Pulmonary artery endothelial cell (primary cell): Measurements from ENCODE around the gene DUOXA1. TPM values are rescaled to one million over a fixed set of nuclear protein-coding genes. Genes with fewer than 3 reads are reported as not detected.
"Not testable (repeated sequence)": the region's sequence is repeated elsewhere in the genome, so short reads cannot be mapped to it uniquely, and the experiment has no call there.

Experiments used
- DNase-seq: peaks from one replicate; pipeline ENCODE4 v3.0.0-alpha.2; 2011; ENCODE audit warnings: low read depth, low spot score
- total RNA-seq: library from RNA; depleted of rRNA; stranded (reverse); fragments of >200 nt; gene quantifications from 2 replicates; pipeline ENCODE4 v1.2.3, GENCODE V29; 2014

DUOXA1 gene
- total RNA-seq, 1 donor from 2014 or later = not detected

DNA sequence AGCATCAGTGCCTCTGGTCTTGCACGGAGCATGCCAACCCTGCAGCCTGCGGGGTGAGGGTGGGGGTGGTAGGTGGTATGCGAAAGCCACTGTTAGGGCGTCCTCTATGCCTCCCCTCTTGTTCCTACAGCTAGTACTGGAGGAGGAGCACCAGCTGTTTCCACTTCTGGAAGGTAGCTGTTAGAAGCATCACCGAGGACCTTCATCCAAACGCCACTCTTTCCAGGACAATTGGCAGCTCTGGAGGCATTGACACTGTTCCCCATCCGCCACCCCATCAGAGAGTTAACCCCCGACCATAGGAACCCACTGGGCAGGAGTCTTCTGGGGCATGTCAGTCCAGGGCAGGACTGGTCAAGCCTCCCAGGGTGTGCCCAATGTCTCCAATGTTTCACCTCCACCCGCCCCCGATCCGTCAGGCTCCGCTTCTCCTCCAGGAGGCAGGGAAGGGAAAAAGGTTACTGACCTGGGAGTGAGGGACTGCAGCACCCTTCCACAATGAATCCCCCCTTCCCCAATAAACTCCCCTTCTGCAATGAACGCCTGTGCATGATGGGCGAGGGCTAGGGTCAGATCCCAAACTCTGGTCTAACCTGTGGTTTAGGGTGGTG, 16.2 kb downstream of the DUOXA1 start:
- no peak for DNase-seq

DNA sequence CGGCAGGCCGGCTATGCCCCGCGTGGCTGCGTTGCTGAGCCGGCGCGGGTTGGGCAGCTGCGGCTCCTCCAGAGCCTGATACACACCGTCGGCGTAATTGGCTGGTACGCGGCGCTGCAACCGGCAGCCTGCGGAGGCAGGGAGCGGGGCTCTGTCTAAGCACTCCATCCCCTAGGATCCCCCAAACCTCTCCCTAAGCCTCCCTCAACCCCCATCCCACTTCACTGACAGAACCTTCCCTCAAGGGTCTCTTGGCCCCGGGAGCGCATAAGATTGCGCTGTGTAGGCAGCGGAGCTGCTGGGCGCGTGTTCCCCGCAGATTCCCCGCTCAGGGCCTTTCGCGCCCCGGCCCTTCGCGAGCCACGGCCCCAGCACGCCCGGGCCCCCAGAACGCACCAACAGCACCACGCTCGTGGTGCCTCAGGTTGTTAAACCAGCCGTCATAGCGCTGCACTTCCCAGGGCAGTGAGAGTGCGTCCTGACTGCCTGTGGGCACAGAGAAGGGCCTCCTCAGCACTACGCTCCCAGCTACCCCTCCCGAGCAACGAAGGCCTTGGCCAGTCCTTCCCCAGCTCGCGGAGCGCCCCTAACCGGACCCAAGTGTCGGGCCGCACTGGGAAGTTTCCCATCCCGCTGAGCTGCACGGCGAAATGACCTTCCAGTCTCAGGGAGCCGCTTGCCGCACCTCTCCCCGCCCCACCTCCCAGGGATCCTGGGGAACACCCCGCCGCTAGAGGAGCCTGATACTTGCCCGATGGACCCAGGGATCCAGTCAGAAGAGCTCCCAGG, 16.9 kb downstream of the DUOXA1 start:
- no peak for DNase-seq

DNA sequence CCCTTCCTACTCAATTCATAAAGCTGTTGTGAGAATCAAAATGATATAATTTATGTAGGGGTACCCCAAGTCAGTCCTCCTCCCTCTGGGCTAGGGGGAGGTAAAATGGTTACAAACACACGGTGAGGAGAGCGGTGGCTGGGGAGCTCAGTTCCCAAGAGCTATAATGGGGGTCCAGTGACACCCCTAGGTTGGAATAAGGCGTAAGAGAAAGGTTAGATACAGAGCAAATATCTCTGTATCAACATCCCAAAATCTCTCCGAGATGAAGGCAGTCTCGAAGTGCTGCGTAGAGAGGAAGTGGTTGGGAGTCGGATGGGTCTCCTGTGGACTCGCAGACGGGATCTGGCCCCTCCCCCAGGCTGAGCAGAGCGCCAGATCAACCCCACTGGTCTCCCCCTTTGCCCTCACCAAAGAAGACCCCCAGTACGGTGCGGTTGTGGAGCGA, 17.5 kb downstream of the DUOXA1 start:
- no peak for DNase-seq

DNA sequence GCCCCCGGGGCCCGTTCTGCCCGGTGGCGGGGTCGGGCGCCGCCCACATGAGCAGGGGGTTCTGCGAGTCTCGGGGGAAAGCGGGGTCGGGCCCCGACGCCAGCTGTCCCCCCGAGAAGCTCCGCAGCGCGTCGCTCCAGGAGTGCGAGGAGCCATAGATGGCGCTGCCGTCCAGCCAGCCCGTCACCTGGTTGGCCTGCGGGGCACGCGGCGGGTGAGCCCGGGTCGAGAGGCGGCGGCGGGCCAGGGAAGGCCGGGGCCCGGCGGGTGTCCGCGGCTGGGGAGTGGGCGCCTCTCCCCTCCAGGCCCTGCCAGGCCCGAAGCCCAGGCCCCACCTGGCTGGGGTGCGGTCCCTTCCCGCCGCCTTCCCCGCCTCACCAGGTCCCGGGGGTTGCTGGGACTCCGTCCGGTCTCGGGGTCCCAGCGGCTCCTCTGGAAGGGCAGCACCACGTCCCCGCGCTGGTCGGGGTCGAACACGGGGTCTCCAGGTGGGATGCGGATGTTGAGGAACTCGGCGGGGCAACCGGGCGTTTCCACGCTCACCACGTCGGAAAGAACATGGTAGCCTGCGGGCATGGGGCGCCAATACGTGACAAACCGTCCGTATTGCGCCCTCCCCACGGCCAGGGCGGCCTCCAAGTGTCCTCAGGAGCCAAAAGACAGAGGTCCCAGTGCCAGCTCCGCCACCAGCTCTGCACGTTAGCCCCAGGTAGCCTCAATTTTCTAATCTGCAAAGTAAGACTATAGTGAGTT, 18.1 kb downstream of the DUOXA1 start:
- no peak for DNase-seq

DNA sequence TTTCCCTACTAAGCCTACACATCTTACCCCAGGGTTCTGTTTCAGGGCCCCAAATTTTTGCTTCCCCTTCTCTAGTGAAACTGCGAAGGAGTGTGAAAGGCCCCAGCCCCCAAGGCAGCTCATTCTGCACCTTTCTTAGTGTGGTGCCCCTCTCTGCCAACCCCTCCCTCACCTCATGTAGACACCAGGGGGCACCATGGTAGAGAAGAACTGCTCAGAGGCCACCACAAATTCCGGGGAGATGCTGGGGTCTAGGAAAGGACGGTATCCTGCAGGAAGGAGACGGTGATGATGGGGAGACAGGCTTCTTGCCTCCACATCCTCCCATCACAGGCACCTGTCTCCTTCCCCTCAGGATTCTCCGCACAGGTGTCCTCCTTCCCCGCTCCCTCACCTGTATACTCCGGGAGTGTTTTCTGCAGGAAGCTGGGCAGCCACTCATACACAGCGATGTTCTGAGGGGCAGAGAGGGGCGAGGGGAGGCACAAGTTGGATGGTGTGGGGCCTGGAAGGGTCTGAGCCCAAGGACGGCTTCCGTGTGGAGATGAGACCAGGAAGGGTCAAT, 19.3 kb downstream of the DUOXA1 start:
- DNase-seq = no peak

DNA sequence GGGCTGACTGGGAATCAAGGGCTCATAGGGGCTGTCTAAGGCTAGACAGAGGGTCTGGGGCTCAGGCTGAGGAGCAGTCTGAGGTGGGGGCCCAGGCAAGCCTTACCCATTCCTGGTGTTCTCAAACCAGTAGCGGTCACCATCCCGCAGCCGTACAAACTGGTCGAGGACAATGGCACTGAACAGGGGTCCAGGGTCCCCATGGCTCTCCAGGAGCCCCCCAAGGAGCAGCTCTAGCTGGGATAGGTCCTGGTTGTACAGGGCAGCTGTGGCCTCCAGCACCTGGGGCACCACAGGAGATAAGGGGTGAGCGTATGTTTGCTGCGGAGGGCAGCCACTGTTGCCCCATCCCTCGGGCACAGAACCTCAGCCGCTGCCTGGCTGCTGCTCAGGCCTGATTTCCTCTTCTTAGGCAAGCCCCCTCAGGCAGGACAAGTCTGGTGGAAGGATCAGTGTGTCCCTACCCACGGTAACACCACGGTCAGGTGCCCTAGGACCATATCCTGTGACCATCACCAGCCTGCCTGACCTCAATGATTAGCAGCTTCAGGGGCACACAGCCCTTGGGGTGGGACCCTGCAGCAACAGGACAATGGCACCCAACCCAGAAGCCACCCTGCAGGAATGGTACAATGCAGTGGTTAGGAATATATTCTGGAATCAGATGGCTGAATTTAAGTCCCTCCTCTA, 21.6 kb downstream of the DUOXA1 start:
- DNase-seq = no peak

DNA sequence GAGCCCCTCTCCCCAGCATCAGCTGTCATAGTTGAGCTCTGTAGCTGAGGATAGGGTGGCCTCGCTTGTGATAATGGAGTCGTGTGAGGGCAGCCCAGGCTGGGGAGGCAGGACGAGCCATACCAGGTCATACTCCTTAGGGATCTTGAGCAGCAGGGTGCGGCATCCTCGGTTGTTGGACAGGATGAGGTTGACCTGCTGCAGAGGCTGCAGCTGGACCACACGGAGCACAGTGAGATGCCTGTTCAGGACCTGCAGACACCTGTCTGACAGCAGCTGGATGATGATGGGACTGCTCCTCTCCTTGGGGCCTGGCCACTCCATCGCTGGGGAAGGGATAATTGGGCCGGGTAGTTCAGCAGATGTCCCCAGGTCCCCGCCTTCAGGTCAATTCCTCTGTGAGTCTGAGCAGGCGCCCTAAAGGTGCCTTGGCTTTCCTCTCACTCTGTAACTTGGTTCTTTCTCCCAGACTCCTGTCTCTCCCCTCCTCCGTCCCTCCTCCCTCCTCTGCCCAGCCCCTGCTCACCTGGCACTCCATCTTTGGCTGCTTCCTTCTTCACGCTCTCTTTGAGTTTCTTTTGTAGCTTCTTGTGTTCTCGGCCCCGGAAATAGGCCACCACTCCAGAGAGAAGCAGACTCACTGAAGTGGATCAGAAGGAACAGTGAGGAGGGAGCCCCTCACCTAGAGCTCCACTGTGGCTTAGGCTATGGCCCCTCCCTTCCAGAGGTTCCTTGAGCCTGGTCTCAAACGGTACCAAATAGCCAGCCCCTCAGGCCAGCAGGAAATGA, 23.5 kb downstream of the DUOXA1 start:
- DNase-seq = no peak

DNA sequence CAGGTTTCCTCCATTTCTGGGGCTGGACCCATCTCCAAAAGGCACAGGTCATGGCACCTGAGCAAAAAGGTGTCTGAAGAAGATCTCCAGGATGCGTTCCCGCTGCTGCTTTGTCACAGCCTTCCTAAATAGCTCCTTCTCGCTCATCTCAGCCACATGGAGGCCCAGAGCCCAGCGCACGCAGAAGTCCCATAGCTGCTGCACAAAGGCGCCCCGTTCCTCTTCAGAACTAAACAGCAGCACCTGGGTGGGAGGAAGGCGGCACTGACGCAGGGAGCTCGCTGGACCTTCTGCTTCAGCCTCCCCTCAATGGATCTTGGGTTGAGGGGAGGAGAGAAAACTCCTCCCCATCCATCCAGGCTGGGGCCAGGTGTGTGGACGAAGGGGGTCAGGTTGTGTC, 24.1 kb downstream of the DUOXA1 start:
- DNase-seq = no peak

DNA sequence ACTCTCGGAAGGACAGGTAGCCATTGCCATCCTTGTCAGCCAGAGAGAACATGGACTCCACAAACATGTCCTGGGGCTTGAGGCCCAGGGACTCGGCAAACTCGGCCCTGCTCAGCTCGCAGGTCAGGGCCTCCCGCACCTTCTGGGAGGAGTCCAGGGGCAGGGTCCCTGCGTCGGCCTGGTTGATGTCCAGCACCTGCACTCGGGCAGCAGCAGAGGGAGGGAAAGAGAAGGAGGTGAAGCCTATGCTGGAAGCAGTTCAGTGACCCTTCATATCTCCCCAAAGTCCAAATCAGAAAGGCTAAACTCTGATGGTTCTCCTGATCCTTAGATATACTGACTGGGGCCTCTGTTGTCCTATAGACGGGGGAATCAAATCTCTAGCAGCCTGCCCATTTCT, 25.5 kb downstream of the DUOXA1 start:
- not testable (repeated sequence) for DNase-seq

DNA sequence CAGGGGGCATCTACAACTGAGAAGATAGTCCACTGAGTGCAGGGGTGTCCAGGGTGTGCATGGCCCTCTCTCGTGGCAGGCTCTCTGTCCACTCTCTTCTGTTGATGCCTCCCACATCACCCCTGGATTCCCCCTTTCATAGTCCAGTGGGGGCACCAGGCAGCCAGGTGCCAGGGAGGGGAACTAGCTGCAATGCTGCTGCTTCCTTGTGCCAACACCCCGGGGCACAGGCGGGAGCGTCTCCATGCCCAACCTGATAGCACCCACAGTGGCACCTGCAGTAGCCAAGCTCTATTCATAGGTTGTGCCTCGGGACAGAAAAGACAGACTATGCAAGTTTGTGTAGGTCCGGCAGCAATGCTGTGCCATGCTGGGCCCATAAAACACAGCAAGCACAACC, 27.5 kb downstream of the DUOXA1 start:
- DNase-seq = no peak

DNA sequence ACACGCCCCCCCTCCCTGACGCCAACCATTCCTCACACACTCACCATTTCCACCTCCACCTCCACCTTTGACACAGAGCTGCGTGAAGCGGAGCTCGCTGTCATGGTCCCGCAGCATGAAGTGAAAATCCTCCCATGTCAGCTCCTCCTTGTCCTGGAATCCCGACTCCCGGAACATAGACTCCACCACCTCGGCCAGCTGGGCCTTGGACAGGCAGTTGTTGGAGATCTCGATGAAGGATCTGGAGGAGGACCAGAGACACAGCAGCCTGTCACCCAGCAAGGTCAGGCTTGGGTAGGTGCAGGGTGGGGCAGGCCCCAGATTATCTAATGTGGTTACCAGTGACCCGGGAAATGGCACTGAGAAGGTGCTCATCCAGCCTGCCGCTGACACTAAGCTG, 27.9 kb downstream of the DUOXA1 start:
- no peak for DNase-seq

DNA sequence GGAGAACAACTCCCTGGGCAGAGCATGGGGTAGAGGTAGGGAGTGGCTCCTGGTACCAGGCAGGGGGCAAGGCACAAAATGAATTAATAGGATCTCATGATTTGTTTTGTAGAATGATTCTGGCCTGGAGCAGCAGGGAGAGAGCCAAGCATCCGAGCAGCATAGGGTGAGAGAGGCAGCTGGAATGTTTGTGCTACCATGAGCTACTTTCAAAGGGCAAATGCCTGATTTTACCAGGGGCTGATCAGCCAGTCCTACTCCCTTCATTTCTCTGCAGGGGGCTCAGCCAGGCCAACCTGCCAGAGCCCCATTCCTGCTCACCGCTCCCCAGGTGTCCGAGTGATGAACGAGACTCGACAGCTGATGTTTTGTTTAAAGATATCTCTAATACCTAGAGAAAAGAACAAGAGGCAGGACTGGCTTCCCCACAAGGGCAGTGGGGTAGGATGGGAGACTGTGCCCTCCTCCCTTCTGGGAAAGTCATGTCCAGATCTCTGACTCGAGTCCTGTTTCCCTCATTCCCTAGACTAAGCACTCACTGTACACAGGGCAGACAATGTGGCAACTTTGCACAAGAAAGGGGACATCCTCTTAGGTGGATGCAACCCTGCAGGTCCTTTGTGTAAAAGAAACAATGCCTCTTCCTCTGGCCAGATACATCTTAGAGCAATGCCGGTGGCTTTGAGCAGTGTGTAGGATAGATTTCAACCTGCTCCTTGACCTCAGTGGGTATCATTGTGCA, 28.6 kb downstream of the DUOXA1 start:
- no peak for DNase-seq

DNA sequence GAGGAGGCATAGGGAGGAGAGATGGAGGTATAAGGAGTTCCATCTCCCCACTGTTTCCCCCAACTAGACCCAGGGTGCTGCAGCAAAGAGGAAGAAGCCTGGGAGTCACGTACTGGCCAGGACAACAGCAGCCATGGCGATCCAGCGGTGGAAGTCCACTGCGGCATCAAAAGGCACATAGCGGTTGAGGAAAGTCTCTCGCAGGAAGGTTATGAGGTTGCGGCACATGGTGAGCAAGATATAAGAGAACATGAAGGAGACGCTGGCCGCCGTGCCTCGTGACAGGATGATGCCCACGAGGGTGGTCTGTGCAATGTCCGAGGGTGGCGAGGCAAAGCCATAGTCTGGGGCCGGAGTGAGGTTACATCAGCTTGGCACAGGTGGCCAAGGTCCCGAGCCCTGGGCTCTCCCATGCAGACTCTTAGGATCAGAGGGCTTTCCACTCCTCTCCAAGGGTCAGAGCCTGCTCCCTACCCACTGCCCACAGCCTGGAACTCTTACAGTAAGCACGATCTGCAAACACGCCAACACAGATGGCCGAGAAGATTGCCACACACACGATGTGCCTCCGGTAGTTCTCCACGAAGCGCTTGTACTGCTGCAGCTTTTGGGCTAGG, 30.0 kb downstream of the DUOXA1 start:
- DNase-seq = no peak

DNA sequence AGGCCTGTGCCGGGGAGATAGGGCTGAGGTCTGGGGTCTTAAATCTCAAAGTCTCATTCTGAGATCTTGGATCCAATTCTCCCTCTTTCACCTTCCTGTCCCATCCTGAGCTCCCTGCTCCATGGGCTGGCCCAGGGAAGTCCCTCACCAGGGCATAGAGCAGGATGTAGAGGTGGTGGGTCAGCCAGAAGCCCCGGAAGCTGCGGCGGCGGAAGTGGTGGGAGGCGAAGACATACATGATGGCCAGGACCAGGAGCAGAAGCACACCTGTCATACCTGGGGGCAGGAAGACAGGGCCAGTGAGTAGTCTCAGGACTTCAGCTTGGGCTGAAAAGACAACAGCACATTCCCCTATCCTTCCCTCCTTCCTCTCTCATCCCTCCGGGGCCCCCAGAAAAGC, 32.2 kb downstream of the DUOXA1 start:
- no peak for DNase-seq

DNA sequence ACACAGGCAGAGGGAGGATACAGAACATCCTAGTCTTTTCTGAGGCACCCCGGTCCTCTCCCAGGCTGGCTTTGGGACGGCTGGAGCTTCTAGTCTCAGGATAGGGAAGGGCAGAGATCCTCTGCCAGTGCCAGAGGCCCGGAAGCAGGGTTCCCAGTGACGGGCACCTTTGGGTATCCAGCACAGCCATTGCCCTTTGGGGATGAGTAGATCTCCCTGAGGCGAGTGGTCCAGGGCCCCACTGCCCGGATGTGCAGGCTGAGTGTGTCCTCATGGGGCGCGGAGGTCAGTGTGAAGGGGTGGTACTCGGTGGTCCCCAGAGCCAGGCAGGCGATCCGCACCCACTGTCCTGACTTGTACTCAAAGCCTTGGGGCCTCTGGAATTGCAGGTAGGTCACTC, 34.0 kb downstream of the DUOXA1 start:
- no peak for DNase-seq

DNA sequence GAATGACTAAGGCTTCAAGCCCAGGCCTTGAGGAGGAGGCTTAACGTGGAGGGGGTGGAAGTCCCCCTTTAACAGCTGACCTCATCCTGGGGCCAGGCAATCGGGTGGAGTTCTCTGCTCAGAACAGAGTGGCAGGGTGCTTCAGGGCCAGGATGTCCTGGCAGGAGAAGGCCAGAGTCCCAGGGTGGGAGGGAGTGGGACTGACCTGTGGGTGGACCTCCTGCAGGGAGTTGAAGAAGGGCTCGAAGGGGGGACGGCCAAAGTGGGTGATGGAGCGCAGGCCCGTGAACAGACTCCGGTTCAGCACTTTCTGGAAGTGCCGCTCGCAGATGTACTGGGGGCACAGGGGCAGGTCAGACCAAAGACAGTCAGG, 35.3 kb downstream of the DUOXA1 start:
- no peak for DNase-seq

DNA sequence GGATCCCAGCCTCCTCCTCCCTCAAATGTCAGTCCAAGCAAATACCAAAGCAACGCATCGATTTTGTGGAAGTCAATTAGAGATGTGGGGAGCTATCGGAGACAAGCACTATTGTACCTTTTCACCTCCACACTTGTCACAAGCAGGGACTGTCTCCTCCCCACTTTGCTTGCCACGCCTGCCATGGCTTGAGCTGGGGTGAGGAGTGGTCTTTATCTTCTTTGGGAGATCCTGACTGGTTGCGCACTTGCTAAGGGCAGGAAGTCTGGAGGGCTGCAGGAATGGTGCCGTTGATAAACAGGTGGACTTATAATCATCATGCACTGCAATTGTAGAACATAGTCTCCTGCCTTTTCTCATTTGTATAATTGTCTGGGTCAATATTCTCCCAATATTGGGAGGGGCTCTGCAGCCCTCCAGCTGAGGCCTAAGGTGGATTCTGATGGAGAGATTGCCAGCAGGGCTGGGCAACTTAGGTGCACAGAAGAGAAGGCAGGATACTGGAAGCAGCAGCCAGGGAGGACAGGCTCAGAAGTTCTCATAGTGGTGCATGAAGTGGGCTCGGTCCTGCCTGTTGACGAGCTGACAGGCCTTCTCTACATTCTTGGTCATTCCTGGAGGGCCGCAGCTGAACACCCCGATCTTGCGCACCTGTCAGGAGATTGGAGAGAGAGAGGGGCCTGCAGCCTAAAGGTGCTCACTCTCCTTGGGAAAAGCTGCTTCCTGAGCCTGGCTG, 35.9 kb downstream of the DUOXA1 start:
- DNase-seq = no peak

DNA sequence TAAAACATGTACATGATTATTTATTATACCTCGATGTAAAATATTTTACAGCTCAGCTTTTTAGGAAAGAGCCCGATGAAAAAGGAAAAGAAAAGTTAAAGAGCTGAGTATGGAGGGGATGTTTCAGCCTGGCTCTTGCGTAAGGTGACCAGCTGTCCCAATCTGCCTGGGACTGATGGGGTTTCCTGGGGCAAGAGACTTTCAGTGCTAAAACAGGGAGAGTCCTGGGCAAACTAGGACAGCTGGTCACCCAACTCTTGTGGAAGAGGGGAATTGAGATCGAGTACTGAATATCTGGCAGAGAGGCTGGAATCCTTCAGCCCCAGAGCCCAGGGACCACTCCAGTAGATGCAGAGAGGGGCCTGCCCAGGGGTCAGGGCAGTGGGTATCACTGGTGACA, 36.7 kb downstream of the DUOXA1 start:
- DNase-seq = no peak

DNA sequence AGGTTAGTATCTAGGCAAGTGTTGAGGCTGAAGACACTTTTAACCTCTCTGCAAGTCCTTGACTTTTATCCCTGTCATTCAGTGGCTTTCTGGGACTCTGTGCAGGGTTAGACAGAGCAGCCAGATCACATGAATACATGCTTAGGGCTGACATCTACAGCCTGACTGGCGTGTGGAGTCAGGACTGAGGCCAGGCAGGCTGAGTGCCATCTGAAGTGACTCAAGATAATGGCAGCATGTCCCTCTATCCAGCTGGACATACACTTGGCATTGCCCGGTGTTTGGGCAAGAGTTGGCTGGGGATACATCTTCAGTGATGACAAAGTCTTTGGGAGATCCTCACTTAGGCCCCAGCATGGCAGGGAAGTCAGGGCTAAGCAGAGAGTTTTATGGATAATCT, 38.1 kb downstream of the DUOXA1 start:
- DNase-seq = no peak
